Endodermal cell (in vitro differentiated cells): ENCODE results near the gene ZMYM1. TPM values are rescaled to one million over a fixed set of nuclear protein-coding genes. Genes with fewer than 3 reads are reported as not detected.

ENCODE experiments used
- DNase-seq: peaks from one replicate; pipeline ENCODE4 v3.0.0-alpha.2; 2017
- H3K27ac ChIP-seq: 2 replicates; pipeline ENCODE4 v1.5.1; 2013; ENCODE audit warnings: mild to moderate bottlenecking, low read depth, low read length, moderate library complexity
- H3K27me3 ChIP-seq: 2 replicates; pipeline ENCODE4 v1.6.1; 2013; ENCODE audit warnings: mild to moderate bottlenecking, low read length, moderate library complexity; ENCODE audit not compliant: insufficient read depth, control insufficient read depth, poor library complexity, severe bottlenecking
- H3K36me3 ChIP-seq: 2 replicates; pipeline ENCODE4 v1.7.0; 2013; ENCODE audit warnings: mild to moderate bottlenecking, low read length, moderate library complexity; ENCODE audit not compliant: control insufficient read depth, insufficient read depth
- H3K4me1 ChIP-seq: one replicate; pipeline ENCODE4 v1.7.0; 2013; ENCODE audit warnings: low read length; ENCODE audit not compliant: control insufficient read depth, insufficient read depth
- H3K4me3 ChIP-seq: 2 replicates; pipeline ENCODE4 v1.5.1; 2013; ENCODE audit warnings: mild to moderate bottlenecking, low read length, moderate library complexity
- H3K9ac ChIP-seq: 2 replicates; pipeline ENCODE4 v1.6.1; 2013; ENCODE audit warnings: mild to moderate bottlenecking, low read length, moderate library complexity; ENCODE audit not compliant: poor library complexity, severe bottlenecking; ENCODE audit errors: extremely low read depth
- H3K9me3 ChIP-seq: 2 replicates; pipeline ENCODE4 v1.6.1; 2013; ENCODE audit warnings: mild to moderate bottlenecking, low read length, moderate library complexity; ENCODE audit not compliant: control insufficient read depth
- H3K27ac Mint-ChIP-seq: 2 replicates; pipeline ENCODE4 v1.8.0; 2020; ENCODE audit warnings: mixed read lengths
- H3K27me3 Mint-ChIP-seq: 2 replicates; pipeline ENCODE4 v1.8.0; 2021; ENCODE audit warnings: mild to moderate bottlenecking, mixed read lengths; ENCODE audit not compliant: insufficient read depth
- H3K36me3 Mint-ChIP-seq: 2 replicates; pipeline ENCODE4 v1.8.0; 2020; ENCODE audit warnings: low read depth, mixed read lengths
- H3K4me1 Mint-ChIP-seq: 2 replicates; pipeline ENCODE4 v1.8.0; 2020; ENCODE audit warnings: mixed read lengths
- H3K4me3 Mint-ChIP-seq: 2 replicates; pipeline ENCODE4 v1.8.0; 2020; ENCODE audit warnings: mild to moderate bottlenecking, moderate library complexity, mixed read lengths
- H3K9me3 Mint-ChIP-seq: 2 replicates; pipeline ENCODE4 v1.8.0; 2020; ENCODE audit warnings: mild to moderate bottlenecking, mixed read lengths
- CTCF ChIP-seq: fragments of 200-600 bp; sonication (generic); conservative IDR thresholded peaks from 2 replicates; pipeline ENCODE4 v1.5.0; 2021; ENCODE audit warnings: antibody characterized with exemption, mild to moderate bottlenecking
- WGBS, 2 experiments: methylation state at CpG; one replicate each; pipeline versions ENCODE4 v1.1.5 to v1.1.7; 2013; ENCODE audit warnings: missing lambda C conversion rate in 2 of 2, mixed read lengths in 1 of 2; ENCODE audit not compliant: insufficient coverage in 1 of 2, insufficient read length in 1 of 2; 5-methylcytosine and 5-hydroxymethylcytosine counted together
- long read RNA-seq, 4 experiments: library from polyadenylated mRNA in 2 of 4; library from RNA in 1 of 4; library from capped mRNA in 1 of 4; stranded (forward) in 3 of 4; unstranded in 1 of 4; transcript quantifications; one replicate each; pipeline ENCODE4 v2.0.0, GENCODE V29; 2020 to 2021; ENCODE audit warnings: inconsistent platforms in 1 of 4
- polyA plus RNA-seq, 2 experiments: library from polyadenylated mRNA; stranded (reverse); fragments of 50-300 nt; gene quantifications; one replicate each; pipeline ENCODE4 v1.2.3, GENCODE V29; 2013
- total RNA-seq, 2 donors: library from RNA; stranded (reverse); fragmentation: NEBNext Ultra II Directional in 1 of 2; extraction: Animal tissue kit (Norgen Biotek cat#: 25700) in 1 of 2; gene quantifications; 2 replicates in 1 of 2; 3 replicates in 1 of 2; pipeline ENCODE4 v1.2.1, GENCODE V29; 2021

The ZMYM1 gene
- total RNA-seq = 10 to 100 TPM; 43.1 to 58.5 TPM
- 18.9 TPM for polyA plus RNA-seq (2013, experiment 1 of 2)
- polyA plus RNA-seq (2013, experiment 2 of 2) = 18.6 TPM
- long read RNA-seq, experiment 1, partial matches to known transcripts = 0 of 7 reads
- long read RNA-seq, experiment 1, other reads (novel, unspliced or antisense) = 7 of 7 reads
- long read RNA-seq, experiment 2, full-length matches to known transcripts = 10 of 32 reads
- long read RNA-seq, experiment 2, partial matches to known transcripts = 2 of 32 reads
- long read RNA-seq, experiment 2, other reads (novel, unspliced or antisense) = 20 of 32 reads
- long read RNA-seq, experiment 3, full-length matches to known transcripts = 35 of 80 reads
- long read RNA-seq, experiment 3, partial matches to known transcripts = 7 of 80 reads
- long read RNA-seq, experiment 3, other reads (novel, unspliced or antisense) = 38 of 80 reads
- long read RNA-seq, experiment 4, full-length matches to known transcripts = 8 of 28 reads
- long read RNA-seq, experiment 4, partial matches to known transcripts = 8 of 28 reads
- long read RNA-seq, experiment 4, other reads (novel, unspliced or antisense) = 12 of 28 reads

GRCh38 chr1:35079003-35079930 lies at the start of gene ZMYM1:
Gene ZMYM1, plus strand, starts transcription at chr1:35079385. Its CDS starts 14,603 bp downstream, at chr1:35093988.
- H3K9ac ChIP-seq = peak within 1 kb of the TSS; percentile 70
- H3K4me1 ChIP-seq = no peaks in the 10 kb centered on the region
- H3K9me3 ChIP-seq = no peaks in the 10 kb centered on the region
- WGBS, 2 experiments = 4 to 7% methylated on average over 20 to 52 of the region's 52 CpGs
- no peak for TF ChIP-seq CTCF
- H3K27me3 ChIP-seq = no peaks in the 10 kb centered on the region
- peak; percentile 98 for DNase-seq
- H3K4me3 ChIP-seq = peak within 1 kb of the TSS; percentile 86
- Mint-ChIP-seq H3K4me3 (peak within 1 kb of the TSS; percentile 99), H3K9me3 (no peaks in the 10 kb centered on the region), H3K36me3 (peaks cover 21% of the 10 kb centered on the region), H3K4me1 (peaks cover 13% of the 10 kb centered on the region), H3K27ac (peak within 1 kb of the TSS; percentile 96), H3K27me3 (no peaks in the 10 kb centered on the region)
- H3K36me3 ChIP-seq = peaks cover 30% of the 10 kb centered on the region
- peak within 1 kb of the TSS; percentile 76 for H3K27ac ChIP-seq

- peaks cover 20% of the 10 kb centered on the region for H3K9me3 ChIP-seq
- peak overlapping the region; percentile 88 for H3K4me3 Mint-ChIP-seq
- H3K27ac ChIP-seq = no peak overlapping the region
- no peaks in the 10 kb centered on the region for H3K4me1 ChIP-seq
- TF ChIP-seq CTCF = no peak
- peaks cover 20% of the 10 kb centered on the region for H3K36me3 ChIP-seq
- no peaks in the 10 kb centered on the region for H3K27me3 Mint-ChIP-seq
- peaks cover 7% of the 10 kb centered on the region for H3K4me1 Mint-ChIP-seq
- H3K9me3 Mint-ChIP-seq = peaks cover 18% of the 10 kb centered on the region
- H3K4me3 ChIP-seq = peak overlapping the region; percentile 98
- no peak overlapping the region for H3K9ac ChIP-seq
- peaks cover 24% of the 10 kb centered on the region for H3K36me3 Mint-ChIP-seq
- H3K27me3 ChIP-seq = no peaks in the 10 kb centered on the region
- DNase-seq = no peak
- no peak overlapping the region for H3K27ac Mint-ChIP-seq
These were observed 49.4 kb upstream of the ZMYM1 start for GRCh38 chr1:35029761-35030160.

- no peak for TF ChIP-seq CTCF
- peak overlapping the region; percentile 98 for H3K4me3 ChIP-seq
- no peaks in the 10 kb centered on the region for H3K27me3 ChIP-seq
- Mint-ChIP-seq H3K27me3 (no peaks in the 10 kb centered on the region), H3K36me3 (peaks cover 24% of the 10 kb centered on the region), H3K4me1 (peaks cover 7% of the 10 kb centered on the region), H3K27ac (no peak overlapping the region), H3K9me3 (peaks cover 18% of the 10 kb centered on the region), H3K4me3 (peak overlapping the region; percentile 88)
- peak overlapping the region; percentile 73 for H3K9ac ChIP-seq
- peaks cover 20% of the 10 kb centered on the region for H3K36me3 ChIP-seq
- no peak overlapping the region for H3K27ac ChIP-seq
- H3K9me3 ChIP-seq = peaks cover 20% of the 10 kb centered on the region
- WGBS, 2 experiments = 91 to 100% methylated on average over 4 to 5 of the region's 5 CpGs
- H3K4me1 ChIP-seq = no peaks in the 10 kb centered on the region
- DNase-seq = no peak
These were observed 48.8 kb upstream of the ZMYM1 start for GRCh38 chr1:35030338-35030737.
